Upper lobe of left lung (tissue), 6 donors: ENCODE measurements around the gene TMEM92. TPM values are rescaled to one million over a fixed set of nuclear protein-coding genes. Genes with fewer than 3 reads are reported as not detected.

ENCODE experiments used
- ATAC-seq, 2 donors: fragments of 200-7000 bp; cut with Tn5 transposase; one replicate each; pipeline ENCODE4 v1.9.1; 2022; ENCODE audit warnings: mild to moderate bottlenecking in 2 of 2, moderate library complexity in 2 of 2; ENCODE audit not compliant: low FRiP score in 2 of 2
- DNase-seq, 2 donors: peaks; one replicate each; pipeline ENCODE4 v3.0.0-alpha.2; 2019 to 2020
- H3K27ac ChIP-seq, 4 donors: fragments of 200-600 bp; sonication (generic); one replicate each; pipeline ENCODE4 v1.5.1; 2016 to 2019
- H3K27me3 ChIP-seq, 4 donors: fragments of 200-600 bp; sonication (generic); one replicate each; pipeline ENCODE4 v1.5.1; 2017 to 2019
- H3K36me3 ChIP-seq, 4 donors: fragments of 200-600 bp; sonication (generic); one replicate each; pipeline ENCODE4 v1.5.1; 2016 to 2019
- H3K4me1 ChIP-seq, 4 donors: fragments of 200-600 bp; sonication (generic); one replicate each; pipeline ENCODE4 v1.5.1; 2018 to 2019
- H3K4me3 ChIP-seq, 4 donors: fragments of 200-600 bp; sonication (generic); one replicate each; pipeline ENCODE4 v1.5.1; 2017 to 2019; ENCODE audit warnings: mild to moderate bottlenecking in 2 of 4, moderate library complexity in 1 of 4
- H3K9me3 ChIP-seq, 4 donors: fragments of 200-600 bp; sonication (generic); one replicate each; pipeline ENCODE4 v1.5.1; 2018 to 2019
- EP300 ChIP-seq, 4 donors: sonication (generic); formaldehyde crosslinking; IDR thresholded peaks; one replicate each; pipeline ENCODE4 v1.5.1; 2017; ENCODE audit warnings: antibody characterized with exemption in 4 of 4, control low read depth in 2 of 4
- POLR2A ChIP-seq, 4 donors: fragments of 450-650 bp; IDR thresholded peaks; one replicate each; pipeline ENCODE4 v1.5.1; 2016 to 2017; ENCODE audit warnings: antibody characterized with exemption in 4 of 4, mild to moderate bottlenecking in 2 of 4
- POLR2AphosphoS5 ChIP-seq, 2 donors: sonication (generic); formaldehyde crosslinking; IDR thresholded peaks; one replicate each; pipeline ENCODE4 v1.5.1; 2017; ENCODE audit warnings: antibody characterized with exemption in 2 of 2
- WGBS, 2 donors: methylation state at CpG; one replicate each; pipeline ENCODE4 v1.1.5; 2017 to 2018; 5-methylcytosine and 5-hydroxymethylcytosine counted together
- total RNA-seq, 6 donors: library from RNA; depleted of rRNA in 4 of 6; stranded (reverse); fragments of >200 nt in 4 of 6; gene quantifications; one replicate each; pipeline versions ENCODE4 v1.1.0 to v1.2.1, GENCODE V29; 2016 to 2021
- TF ChIP-seq, protein P1 (sequence below), 6 experiments: fragments of 450-650 bp in 4 of 6; fragments of 200-600 bp in 2 of 6; sonication (generic) in 2 of 6; IDR thresholded peaks; one replicate each; pipeline ENCODE4 v1.5.1; 2016 to 2019; ENCODE audit warnings: antibody characterized with exemption in 6 of 6
- donor health status: DM: no; HTN: no; CAD: no; lungs with moderate emphysema.
- donor health status: DM: no; HTN: yes; CAD: no; lungs with severe emphysema.

Gene TMEM92
- total RNA-seq, 6 donors from 2014 or later, result 1.3 to 15.7 (median 3.8) TPM

DNA sequence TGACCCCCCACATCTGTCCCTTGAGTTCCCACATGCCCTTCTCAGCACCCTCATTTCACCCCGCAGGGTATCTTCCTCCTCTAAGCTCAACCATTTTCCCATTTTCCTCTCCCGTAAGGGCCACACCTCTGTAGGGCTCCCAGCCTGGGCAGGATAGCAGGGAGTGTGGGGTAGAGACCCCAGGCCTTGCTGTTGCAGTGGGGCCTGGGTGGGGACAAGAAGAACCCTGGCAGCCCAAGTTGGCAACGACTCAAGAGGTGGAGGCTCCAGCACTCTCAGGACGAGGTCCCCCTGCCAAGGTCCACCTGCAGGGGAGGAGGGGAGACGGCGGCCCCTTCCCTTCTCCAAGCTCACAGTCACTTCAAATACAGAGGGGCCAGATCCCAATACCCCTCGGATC is 2.0 kb upstream of the TMEM92 start:
- DNase-seq (peak in 1 of 2 donors; percentile 21), ATAC-seq (no peak)
- H3K36me3 ChIP-seq, result no peaks in the 10 kb centered on the region
- TF ChIP-seq, protein P1, sequence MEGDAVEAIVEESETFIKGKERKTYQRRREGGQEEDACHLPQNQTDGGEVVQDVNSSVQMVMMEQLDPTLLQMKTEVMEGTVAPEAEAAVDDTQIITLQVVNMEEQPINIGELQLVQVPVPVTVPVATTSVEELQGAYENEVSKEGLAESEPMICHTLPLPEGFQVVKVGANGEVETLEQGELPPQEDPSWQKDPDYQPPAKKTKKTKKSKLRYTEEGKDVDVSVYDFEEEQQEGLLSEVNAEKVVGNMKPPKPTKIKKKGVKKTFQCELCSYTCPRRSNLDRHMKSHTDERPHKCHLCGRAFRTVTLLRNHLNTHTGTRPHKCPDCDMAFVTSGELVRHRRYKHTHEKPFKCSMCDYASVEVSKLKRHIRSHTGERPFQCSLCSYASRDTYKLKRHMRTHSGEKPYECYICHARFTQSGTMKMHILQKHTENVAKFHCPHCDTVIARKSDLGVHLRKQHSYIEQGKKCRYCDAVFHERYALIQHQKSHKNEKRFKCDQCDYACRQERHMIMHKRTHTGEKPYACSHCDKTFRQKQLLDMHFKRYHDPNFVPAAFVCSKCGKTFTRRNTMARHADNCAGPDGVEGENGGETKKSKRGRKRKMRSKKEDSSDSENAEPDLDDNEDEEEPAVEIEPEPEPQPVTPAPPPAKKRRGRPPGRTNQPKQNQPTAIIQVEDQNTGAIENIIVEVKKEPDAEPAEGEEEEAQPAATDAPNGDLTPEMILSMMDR (IDR thresholded peaks at IDR 0.05), result no peak
- TF ChIP-seq EP300 (IDR thresholded peaks at IDR 0.05) (no peak), POLR2AphosphoS5 (IDR thresholded peaks at IDR 0.05) (no peak), POLR2A (IDR thresholded peaks at IDR 0.05) (no peak)
- peaks cover 0 to 3% (median 0%) of the 10 kb centered on the region in 4 donors for H3K27me3 ChIP-seq
- WGBS, 2 donors, result 55 to 74% methylated on average over 3 to 7 of the region's 7 CpGs
- peak overlapping the region in 3 of 4 donors; percentile 49 to 64 (median 60) for H3K4me3 ChIP-seq
- peak overlapping the region in 2 of 4 donors; percentile 71 to 91 for H3K27ac ChIP-seq
- H3K9me3 ChIP-seq, result no peaks in the 10 kb centered on the region
- peaks cover 18 to 46% (median 27%) of the 10 kb centered on the region in 4 donors for H3K4me1 ChIP-seq

DNA sequence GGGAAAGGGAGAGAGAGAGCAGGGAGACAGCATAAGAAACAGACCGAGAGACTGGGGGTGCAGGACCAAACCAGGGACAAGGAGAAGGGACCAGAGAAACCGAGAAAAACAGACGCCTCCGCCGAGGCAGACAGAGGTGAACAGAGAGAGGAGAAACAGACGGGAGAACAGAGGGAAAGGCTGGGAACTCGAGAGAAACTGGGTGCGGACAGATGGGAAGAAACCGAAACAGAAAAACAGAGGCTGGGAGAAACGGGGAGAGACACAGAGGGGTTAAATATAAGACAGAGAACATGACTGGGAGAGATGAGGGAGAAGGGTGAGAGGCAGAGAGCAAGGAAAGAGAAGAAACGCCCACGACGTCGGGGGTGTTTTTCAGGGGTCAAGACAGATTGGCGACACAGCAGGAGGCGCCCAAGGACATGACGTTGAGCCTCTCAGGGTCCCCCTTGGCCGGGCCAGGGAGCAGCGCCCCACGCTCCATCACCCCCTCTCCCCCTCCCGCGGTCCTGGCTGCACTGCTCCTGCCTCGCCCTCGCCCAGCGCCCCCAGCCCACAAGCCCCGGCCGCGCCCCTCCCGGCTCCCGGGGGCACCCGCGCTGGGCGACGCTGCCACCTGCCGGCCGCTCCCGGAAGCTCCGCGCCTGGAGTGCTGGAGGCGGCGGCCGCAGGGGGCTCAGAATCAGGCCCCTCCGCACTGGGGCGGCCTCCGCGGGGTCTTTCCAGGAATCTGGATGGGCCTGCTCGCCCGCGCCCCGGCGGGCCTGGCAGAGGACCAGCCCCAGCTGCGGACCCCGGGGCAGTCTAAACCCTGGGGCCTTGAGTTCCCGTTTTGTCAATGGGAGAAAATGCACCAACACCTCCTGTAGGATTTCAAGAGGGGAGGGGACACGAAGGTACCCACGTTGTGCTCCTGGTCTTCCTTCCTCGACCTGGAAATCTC is 1.3 kb upstream of the TMEM92 start:
- no peak for TF ChIP-seq POLR2A (IDR thresholded peaks at IDR 0.05)
- TF ChIP-seq POLR2AphosphoS5 (IDR thresholded peaks at IDR 0.05), result no peak
- TF ChIP-seq, protein P1 (IDR thresholded peaks at IDR 0.05), result peak; percentile 93 to 96 (median 95)
- TF ChIP-seq EP300 (IDR thresholded peaks at IDR 0.05), result no peak
- H3K4me3 ChIP-seq, result peak overlapping the region; percentile 30 to 64 (median 54)
- DNase-seq (peak; percentile 46 to 95), ATAC-seq (peak; percentile 20 to 80)
- peaks cover 0 to 3% (median 0%) of the 10 kb centered on the region in 4 donors for H3K27me3 ChIP-seq
- no peaks in the 10 kb centered on the region for H3K9me3 ChIP-seq
- H3K36me3 ChIP-seq, result no peaks in the 10 kb centered on the region
- peak overlapping the region; percentile 4 to 91 (median 66) for H3K27ac ChIP-seq
- WGBS, 2 donors, result 5 to 14% methylated on average over 30 to 33 of the region's 57 CpGs
- H3K4me1 ChIP-seq, result peaks cover 16 to 51% (median 23%) of the 10 kb centered on the region in 4 donors

DNA sequence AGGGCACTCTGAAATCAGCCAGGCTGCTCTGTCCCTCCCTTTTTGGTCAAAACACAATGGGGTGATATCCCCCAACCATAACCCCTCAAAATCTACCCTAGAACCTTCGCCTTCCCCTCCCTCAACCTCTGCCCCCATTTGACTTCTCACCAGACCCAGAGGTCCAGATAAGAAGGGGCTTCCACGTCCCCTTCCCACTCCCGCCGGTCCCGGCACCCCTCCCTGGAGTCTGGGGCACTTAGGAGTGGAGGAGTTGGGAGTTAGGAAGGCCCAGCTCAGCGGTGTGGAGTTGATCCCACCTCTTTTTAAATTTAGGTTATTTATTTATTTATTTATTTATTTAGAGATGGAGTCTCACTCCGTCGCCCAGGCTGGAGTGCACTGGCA is 619 bp upstream of the TMEM92 start:
- DNase-seq, result peak in 1 of 2 donors; percentile 49
- no peak for ATAC-seq
- Histone ChIP-seq H3K4me3 (peak overlapping the region in 2 of 4 donors; percentile 60 to 64), H3K36me3 (no peaks in the 10 kb centered on the region), H3K9me3 (no peaks in the 10 kb centered on the region), H3K27ac (peak overlapping the region in 2 of 4 donors; percentile 71 to 91), H3K27me3 (peaks cover 0 to 3% (median 0%) of the 10 kb centered on the region in 4 donors), H3K4me1 (peaks cover 16 to 51% (median 23%) of the 10 kb centered on the region in 4 donors)
- WGBS, 2 donors, result 78 to 79% methylated on average over 8 of the region's 8 CpGs
- TF ChIP-seq POLR2A (IDR thresholded peaks at IDR 0.05), result no peak
- TF ChIP-seq, protein P1 (IDR thresholded peaks at IDR 0.05), result no peak
- no peak for TF ChIP-seq EP300 (IDR thresholded peaks at IDR 0.05)
- no peak for TF ChIP-seq POLR2AphosphoS5 (IDR thresholded peaks at IDR 0.05)

- TF ChIP-seq EP300 (IDR thresholded peaks at IDR 0.05) (no peak), POLR2AphosphoS5 (IDR thresholded peaks at IDR 0.05) (no peak), POLR2A (IDR thresholded peaks at IDR 0.05) (no peak)
- TF ChIP-seq, protein P1 (IDR thresholded peaks at IDR 0.05), result no peak
- Histone ChIP-seq H3K36me3 (no peaks in the 10 kb centered on the region), H3K27me3 (peaks cover 0 to 3% (median 0%) of the 10 kb centered on the region in 4 donors), H3K27ac (peak overlapping the region in 3 of 4 donors; percentile 31 to 91 (median 70)), H3K4me1 (peaks cover 16 to 55% (median 25%) of the 10 kb centered on the region in 4 donors), H3K9me3 (no peaks in the 10 kb centered on the region), H3K4me3 (peak overlapping the region in 3 of 4 donors; percentile 30 to 42 (median 32))
- DNase-seq (no peak), ATAC-seq (no peak)
- WGBS, 2 donors, result 68 to 80% methylated on average over 3 to 4 of the region's 4 CpGs
Measured at GRCh38 chr17:50274897-50275221, 593 bp downstream of the TMEM92 start.
